NCI-H2196 treated with DMSO at 0.1 percent for 48 hours (cell line): ENCODE results near the gene CHMP6.
A peak's percentile ranks its signal among the peaks of the same experiment; 100 is the strongest.
"Not testable (repeated sequence)": the region's sequence is repeated elsewhere in the genome, so short reads cannot be mapped to it uniquely, and the experiment has no call there.

ENCODE experiments used
- DNase-seq: peaks from one replicate; lab custom pipeline; 2025; ENCODE audit not compliant: unreplicated experiment; lab: John Stamatoyannopoulos, UW

CHMP6 gene

DNA sequence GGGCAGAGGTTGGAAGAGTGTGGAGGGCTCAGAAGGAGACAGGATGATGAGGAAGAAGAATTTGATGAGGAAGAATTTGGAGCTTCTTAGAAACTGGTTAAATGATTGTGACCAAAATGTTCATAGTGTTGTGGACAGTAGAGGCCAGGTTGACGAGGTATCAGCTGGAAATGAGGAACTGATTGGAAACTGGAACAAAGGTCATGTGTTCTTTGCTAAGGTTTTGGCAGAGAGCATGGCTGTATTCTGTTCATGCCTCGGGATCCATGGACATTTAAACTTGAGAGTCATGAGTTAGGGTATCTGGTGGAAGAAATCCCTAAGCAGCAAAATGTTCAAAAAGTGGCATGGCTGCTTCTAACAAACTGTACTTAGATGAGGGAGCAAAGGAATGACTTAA lies 19.3 kb downstream of the CHMP6 start:
- no peak for DNase-seq

DNA sequence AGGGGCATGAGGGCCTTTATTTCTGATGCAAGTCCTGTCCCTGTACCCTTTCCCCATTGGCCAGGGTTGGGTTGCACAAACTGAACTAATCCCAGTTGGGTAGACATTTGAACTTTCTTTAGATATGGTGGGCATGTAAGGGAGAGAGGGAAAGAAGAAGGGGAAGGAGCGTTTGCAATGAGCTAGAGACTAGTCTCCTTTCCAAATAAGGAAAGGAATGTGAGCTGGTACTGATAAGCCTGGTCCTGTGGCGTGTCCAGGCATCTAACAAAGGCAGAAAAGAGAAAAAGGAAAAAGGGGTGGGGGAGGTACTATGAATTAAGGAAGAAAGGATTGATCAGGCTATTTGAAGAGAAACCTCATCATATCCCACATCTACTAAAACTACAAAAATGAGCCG lies 20.3 kb downstream of the CHMP6 start:
- DNase-seq = no peak

DNA sequence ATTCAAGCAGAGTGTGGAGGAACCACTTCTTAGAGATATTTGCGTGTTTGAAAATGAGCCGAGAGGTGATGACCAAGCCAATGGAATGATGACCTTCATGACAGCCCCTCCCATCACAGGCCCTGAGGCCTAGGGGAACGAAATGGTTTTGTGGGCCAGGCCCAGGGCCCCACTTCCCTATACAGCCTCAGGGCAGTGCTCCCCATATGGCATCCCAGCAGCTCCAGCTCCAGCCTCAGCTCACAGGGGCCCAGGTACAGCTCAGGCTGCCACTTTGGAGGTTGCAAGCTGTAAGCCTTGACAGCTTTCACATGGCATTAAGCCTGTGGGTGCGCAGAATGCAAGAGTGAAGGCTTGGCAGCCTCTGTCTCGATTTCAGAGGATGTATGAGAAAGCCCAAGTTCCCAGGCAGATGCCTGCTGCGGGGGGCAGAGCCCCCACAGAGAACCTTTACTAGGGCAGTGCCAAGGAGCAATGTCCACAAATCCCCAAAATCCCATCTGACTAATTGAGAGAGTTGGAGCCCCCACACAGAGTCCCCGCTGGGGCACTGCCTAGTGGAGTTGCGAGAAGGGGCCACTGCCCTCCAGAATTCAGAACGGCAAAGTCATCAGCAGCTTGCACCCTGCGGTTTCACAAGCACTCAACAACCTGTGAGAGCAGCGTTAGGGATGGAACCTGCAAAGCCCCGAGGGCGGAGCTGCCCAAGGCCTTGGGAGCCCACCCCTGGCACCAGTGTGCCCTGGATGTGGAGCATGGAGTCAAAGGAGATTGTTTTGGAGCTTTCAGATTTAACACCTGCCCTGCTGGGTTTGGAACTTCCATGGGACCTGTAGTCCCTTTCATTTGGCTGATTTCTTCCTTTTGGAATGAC lies 21.2 kb downstream of the CHMP6 start:
- DNase-seq = no peak

DNA sequence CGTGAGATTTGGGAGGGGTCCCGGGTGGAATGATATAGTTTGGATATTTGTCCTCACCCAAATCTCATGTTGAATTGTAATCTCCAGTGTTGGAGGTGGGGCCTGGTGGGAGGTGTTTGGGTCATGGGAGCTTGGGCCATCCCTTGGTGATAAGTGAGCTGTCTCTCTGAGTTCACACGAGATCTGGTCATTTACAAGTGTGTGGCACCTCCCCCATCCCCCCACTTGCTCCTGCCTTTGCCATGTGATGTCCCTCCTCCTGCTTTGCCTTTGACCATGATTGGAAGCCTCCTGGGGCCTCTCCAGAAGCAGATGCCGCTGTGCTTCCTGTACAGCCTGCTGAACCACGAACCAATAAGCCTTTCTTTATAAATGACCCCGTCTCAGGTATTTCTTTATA lies 22.0 kb downstream of the CHMP6 start:
- no peak for DNase-seq

DNA sequence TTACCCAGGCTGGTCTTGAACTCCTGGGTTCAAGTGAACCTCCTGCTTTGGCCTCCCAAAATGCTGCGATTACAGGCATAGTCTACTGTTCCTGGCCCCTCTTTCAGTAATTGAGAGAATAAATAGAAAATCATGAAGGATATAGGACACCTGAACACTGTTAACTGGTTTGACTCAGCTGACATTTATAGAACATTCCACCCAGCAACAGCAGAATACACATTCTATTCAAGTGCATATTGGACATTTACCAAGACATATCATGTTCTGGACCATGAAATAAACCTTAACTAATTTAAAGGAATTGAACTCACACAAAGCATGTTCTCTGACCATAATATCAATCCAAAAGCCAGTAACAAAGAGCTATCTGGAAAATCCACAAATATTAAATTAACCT lies 23.5 kb downstream of the CHMP6 start:
- DNase-seq = no peak

DNA sequence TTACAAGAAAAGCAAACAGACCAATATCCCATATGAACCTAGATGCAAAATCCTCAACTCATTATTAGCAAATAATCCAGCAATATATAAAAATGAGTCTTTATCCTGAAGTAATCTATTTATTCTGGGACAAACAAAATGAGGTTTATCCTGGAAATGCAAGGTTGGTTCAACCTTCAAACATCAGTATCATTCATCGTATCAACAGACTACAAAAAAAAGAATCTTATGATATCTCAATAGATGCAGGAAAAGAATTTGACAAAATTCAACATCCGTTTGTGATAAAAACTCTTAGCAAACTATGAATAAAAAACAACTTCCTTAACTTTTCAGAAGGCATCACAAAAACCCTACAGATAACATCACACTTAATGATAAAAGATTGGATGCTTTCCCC lies 24.9 kb downstream of the CHMP6 start:
- DNase-seq = no peak

DNA sequence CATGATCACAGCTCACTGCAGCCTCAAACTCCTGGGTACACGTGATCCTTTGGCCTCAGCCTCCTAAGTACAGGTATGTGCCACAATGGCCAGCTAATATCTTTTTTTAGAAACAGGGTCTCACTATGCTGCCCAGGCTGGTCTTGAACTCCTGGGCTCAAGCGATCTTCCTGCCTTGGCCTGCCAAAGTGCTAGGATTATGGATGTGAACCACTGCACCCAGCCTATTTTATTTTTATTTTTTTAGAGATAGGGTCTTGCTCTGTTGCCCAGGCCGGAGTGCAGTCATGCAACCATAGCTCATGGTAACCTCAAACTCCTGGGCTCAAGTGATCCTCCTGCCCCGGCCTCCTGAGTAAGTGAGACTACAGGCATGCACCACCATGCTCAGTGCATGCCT lies 25.7 kb downstream of the CHMP6 start:
- not testable (repeated sequence) for DNase-seq

DNA sequence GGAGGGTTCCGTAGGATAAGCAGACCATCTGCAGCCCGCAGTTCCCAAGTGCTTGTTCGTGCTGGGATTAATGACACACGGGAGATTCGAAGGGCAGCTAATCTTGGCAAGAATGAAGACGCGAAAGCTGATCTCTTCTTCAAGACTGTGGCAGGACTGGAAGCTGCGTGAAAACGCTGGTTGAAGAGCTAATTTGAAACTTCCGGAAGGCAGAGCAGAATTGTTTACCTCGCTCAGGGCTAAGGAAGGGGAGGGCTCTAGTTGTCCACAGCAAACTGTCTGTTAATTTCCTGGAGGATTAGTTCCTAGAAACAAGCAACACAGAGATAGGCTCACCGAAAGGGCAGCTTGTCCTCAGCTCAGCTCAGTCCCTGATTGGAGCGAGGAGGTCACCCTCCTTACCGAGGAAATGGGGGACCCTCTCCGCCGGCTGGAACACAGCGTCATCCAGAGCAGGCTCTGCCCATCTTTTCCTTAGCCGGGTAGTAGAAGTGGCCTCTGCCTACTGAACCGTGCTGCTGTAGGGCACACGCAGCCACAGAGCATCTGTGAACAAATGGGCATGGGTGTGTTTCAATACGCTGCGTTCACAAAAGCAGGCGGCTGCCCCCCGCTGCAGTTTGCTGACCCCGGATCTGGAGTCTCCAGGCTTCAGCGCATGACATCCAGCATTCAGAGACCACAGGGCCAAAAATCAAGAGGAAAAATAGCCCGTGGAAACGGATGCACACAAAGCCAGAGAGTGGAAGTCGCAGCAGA lies 26.6 kb downstream of the CHMP6 start:
- DNase-seq = peak; percentile 59

DNA sequence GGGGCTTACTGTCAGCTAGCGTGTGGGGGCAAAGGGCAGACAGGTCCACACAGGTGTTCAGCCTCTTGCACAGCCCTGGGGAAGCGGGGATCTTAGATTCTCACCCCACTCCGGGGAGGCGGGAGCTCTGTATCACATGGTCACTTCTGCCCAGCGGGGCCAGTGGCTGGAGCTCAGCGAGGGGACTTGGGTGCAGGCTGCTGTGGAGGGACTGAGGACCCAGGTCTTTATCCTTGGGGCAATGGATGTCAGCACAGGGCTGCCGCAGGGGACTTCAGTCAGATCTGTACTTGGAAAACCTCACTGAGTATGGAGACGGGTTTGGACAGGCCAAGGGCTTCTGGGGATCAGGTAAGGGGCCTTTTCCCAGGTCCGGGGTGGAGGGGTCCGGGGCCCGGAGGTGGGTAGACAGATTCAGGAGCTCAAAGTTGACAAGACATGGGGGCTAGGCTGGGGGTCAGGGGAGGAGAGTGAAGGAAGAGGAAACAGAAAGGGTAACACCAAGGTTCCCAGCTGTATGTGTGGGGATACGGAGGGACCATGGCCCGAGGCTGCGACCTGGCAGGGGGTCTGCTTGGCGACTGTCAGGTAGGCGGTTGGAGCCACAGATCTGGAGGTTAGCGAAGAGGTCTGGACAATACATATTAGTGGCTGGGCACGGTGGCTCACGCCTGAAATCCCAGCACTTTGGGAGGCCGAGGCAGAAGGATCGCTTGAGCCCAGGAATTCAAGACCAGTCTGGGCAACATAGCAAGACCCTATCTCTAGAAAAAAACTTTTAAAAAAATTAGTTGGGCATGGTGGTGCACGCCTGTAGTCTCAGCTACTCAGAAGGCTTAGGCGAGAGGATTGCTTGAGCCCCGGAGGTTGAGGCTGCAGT lies 28.2 kb downstream of the CHMP6 start:
- no peak for DNase-seq

DNA sequence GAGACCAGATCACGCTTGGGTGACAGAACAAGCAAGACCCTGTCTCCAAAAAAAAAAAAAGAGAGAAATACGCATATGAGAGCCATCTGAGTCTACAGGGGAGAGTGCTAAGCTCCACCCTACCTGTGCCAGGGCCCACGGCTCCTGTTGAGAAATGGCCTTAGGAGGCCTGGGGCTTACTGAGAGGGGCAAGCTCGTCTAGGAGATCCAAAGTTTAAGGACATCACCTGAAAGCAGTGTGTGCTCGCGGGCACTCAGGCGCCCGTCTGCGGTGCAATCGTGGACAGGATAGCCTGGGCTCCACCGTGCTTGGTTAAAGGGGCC lies 28.8 kb downstream of the CHMP6 start:
- DNase-seq = no peak

DNA sequence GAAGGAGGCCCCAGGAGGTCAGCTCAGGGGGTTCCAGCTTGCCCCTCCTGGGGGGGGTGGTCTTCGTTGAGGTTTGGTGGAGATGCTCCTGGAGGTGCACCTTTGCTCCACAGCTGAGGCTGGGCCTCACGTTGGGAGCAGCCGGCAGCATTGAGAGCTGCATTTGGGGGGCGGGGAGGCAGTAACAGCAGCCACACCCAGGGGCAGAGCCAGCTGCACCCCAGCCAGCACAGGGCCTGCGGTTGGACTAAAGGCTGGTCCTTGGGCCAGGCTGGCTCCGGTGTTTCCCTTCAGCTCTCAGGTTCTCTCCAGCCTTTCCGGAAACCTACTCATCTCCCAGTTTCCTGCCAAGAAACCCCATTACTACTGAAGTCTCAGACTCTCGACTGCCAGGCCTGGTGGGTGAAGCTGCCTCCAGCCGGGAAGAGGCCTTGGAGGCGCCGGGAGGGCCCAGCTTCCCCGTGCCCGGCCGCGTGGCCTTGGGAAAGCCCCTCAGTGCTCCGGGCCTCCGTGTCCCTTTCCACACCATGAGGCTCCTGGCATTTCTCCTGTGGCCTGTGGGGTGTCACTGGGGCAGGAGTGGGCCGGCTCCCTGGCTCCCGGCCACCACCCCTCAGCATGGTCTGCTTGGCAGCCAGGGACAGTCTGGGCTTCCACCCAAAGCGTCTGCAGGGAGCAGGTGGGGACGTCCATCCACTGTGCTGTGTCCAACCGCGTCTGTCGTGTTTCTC lies 29.3 kb downstream of the CHMP6 start:
- DNase-seq = peak; percentile 94

DNA sequence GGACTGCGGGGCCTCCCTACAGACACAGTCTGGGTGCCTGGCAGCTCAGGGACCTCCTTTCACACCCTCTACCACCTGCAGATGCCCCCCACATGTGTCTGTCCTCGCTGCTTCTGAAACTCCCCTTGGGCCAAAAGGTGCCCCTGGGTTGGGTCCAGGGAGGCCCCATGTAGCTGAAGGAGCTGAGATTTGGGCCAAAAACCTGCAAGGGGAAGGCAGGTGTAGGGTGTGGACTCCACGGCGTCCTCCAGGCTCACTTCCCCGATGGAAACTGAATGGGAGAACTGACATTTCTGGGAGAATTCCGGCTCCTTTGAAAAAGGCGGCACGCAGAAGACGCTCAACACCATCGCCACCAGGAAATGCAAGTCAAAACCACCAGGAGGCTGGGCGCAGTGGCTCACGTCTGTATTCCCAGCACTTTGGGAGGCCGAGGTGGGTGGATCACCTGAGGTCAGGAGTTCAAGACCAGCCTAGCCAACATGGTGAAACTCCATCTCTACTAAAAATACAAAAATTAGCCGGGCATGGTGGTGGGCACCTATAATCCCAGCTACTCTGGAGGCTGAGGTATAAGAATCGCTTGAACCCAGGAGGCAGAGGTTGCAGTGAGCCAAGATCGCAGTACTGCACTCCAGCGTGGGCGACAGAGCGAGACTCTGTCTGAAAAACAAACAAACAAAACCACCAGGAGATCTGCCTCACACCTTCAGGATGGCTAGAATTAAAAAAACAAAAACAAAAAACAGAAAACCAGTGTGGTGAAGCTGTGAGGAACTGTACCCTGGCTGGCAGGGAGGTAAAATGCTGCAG lies 30.1 kb downstream of the CHMP6 start:
- peak; percentile 54 for DNase-seq

DNA sequence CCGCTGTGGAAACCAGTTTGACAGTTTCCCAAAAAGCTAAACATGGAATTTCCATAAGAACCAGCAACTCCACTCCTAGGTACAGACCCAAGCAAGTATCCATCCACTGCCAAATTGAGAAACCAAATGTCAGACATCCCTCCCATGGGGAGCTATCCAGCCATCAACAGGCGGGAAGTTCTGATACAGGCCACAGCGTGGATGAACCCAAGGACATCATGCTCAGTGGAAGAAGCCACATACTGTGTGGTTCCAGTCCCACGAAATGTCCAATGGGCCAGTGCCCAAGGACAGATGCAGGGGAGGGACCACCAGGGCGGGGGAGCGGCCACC lies 30.7 kb downstream of the CHMP6 start:
- no peak for DNase-seq

DNA sequence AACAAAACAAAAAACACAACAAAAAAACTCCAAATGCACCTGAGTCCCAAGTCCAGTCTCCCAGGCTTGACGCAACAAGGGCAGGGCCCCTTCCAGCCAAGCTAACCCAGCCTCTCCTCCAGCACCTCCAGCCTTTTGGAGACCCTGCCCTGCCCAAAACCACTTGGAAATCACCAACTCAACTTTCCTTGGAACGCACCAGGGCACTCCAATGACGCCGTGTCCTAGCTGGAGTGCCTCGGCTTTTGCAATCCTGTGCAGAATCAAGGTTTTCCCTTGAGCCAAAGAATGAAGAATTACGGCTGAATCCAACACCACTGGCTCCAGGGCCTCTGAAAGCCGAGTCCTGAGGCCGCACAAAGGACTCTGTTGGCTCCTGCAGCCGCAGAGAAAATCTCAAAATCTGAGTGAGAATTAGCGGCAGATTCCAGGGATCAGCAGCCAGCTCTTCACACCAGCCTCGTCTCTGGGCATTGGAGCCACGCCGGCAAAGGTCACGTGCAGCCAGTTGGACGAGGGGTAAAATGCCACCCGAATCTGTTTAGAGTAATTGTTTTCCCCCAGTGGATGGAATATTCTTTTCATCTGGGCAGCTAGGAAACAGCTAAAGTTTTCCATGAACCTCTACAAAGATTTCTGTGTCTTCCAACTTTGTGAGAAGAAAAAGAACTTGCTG lies 33.6 kb downstream of the CHMP6 start:
- DNase-seq = no peak

DNA sequence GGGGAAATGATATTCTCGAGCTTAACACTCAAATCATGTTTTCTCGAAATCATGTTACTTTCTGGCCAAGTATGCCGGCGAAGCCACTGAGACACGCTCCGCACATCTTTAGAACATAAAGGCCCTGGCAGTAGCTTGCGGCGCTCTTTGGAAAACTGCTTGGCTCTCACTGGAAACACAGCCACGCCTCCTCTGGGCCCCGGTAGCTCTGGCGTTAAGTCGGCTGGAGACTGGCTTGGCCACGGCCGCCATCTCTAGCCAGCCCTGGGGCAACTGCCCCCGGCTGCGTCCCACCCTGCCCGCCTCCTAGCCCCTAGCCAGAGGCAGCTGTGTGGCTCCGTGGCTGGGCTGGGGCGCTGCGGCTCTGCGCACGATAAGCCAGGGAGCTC lies 34.1 kb downstream of the CHMP6 start:
- no peak for DNase-seq

DNA sequence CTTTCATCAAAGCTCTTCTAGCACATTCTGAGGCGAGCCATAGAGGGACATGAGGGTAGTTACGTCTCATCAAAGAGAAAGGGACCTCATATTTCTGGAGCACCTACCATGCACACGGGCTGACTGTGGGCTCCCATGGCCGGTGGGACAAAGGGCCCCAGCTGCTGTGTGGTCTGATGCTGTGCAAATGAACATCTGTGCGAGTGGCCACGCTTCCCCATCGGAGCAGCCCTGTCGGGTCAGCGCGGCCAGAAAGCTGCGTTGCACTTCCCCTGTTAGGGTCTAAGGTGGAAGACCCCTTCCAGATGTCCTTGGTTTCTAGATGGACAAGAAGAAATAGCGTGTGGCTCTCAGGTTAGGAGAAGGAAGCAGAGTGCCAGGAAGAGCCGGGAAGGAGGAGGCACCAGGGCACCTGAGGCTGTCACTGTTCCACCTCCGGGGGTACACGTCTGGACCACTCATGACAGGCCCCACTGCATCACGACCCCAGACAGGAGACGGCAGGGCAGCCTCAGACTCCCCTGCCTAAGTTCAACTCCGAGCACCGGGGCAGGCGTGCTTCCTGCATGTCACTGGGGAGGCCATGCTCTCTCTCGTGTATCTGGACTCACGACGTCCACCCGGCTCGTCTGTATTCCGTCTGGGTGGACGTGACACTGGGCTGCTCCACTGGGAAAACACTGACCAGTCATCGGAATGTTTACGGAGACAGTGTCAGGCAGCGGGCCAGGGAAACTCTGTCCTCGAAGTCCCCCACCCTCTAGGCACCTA lies 34.8 kb downstream of the CHMP6 start:
- no peak for DNase-seq

DNA sequence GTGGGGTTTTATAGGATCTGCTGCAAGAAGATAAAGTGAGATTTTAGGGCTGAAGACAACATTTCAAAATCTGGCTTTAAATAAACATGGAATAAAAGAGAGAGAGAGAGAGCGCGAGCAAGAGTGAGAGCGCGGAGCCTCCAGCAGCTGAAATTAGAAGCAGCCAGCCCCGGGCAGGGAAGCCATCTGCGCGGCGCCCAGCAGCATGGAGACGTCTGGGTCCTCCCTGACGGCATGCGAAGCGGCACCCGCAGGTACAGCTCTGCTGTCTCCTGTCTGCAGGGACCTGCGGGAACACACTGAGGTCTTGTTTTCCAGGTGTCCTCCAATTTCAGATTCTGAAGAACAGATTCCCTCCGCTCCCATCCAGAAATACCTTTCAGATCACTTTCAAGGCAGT lies 35.4 kb downstream of the CHMP6 start:
- no peak for DNase-seq

DNA sequence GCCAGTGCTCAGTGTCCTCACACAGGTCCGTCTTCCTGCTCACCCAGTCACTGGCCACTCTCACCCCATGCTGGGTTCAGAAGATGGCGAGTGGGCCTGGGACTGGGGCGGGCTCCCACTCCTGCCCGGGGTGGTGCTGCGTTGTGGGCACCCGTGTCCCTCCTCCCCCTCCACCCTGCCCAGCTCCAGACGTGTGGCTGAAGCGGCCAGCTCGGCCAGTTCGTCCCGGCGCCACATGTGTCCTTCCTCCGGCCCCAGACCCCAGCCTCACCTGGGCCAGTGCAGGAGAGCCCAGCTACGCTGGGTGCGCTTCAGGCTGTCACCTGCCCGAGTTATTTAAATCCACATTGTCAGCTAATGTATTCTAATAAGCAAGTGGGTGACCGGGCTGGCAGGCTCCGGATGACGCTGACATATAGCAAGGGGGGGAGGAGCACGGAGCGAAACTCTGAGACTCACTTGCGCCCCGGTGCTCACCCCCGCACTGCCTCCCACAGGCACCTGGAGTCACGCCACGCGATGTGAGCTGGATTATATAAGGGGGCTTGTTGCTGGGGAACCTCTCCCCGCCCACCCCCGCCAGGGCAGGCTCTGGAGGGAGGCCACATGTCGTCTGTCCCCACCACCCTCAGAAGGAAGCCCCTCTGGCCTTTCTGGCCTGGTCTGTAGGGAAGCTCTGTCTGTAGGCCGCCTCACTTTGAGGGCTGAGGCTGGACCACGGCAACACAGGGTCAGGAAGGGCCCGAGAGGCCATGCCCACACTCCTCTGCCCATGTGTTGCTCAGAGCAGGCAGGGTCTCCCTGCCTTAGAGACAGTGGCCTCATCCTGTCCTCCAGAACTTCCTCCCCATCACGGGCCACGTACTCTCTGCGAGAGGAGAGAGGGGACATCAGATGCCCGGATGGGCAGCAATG lies 36.2 kb downstream of the CHMP6 start:
- DNase-seq = no peak
